HepG2 (cell line): Measurements from ENCODE around the gene TCN1. TPM values are rescaled to one million over a fixed set of nuclear protein-coding genes. Genes with fewer than 3 reads are reported as not detected.

Source experiments
- ATAC-seq: fragments of 200-7000 bp; cut with Tn5 transposase; 3 replicates; pipeline ENCODE4 v1.9.1; 2020; ENCODE audit warnings: mild to moderate bottlenecking, moderate library complexity
- BruUV-seq: library from RNA; stranded (reverse); fragments of 400-500 nt; replicated peaks from 2 replicates; lab custom pipeline; 2021; lab: Mats Ljungman, UMichigan
- CTCF ChIA-PET: fragments of 300-600 bp; formaldehyde crosslinking; extraction: SDS; loops from one replicate; lab custom pipeline; 2021; ENCODE audit warnings: low total read pairs, inconsistent platforms, low intra/inter-chr PET ratio; lab: Yijun Ruan, JAX
- POLR2A ChIA-PET: fragments of 350-600 bp; sonication (Branson Sonifier 250); formaldehyde crosslinking; loops from one replicate; lab custom pipeline; 2020; ENCODE audit warnings: antibody characterized with exemption, inconsistent platforms; lab: Yijun Ruan, JAX
- DNase-seq: peaks from one replicate; pipeline ENCODE4 v3.0.0-alpha.2; 2015; ENCODE audit warnings: low spot score
- FAIRE-seq: peaks from 3 replicates; lab custom pipeline; 2011; peaks lifted over from hg19 to GRCh38; lab: Jason Lieb, UNC
- H2AFZ ChIP-seq: one replicate; pipeline ENCODE4 v1.6.1; 2011; ENCODE audit warnings: low read length, inconsistent platforms
- H3K27ac ChIP-seq: fragments of 300-600 bp; 3 replicates; pipeline ENCODE4 v1.8.0; 2011; ENCODE audit warnings: mixed run types, mild to moderate bottlenecking, mixed read lengths, low read length, inconsistent platforms; ENCODE audit not compliant: insufficient read depth; ENCODE audit errors: extremely low read length
- H3K27me3 ChIP-seq, 2 experiments: fragments of 200-600 bp in 1 of 2; 2 replicates in 1 of 2; 3 replicates in 1 of 2; pipeline versions ENCODE4 v1.6.0 to v1.8.0; 2011; ENCODE audit warnings: low read length in 2 of 2, mild to moderate bottlenecking in 2 of 2, moderate library complexity in 2 of 2, inconsistent platforms in 1 of 2; ENCODE audit not compliant: insufficient read depth in 2 of 2, control insufficient read depth in 1 of 2
- H3K36me3 ChIP-seq, 2 experiments: fragments of 200-600 bp in 1 of 2; replicated peaks in 1 of 2; 2 replicates in 1 of 2; 3 replicates in 1 of 2; pipeline versions ENCODE4 v1.5.1 to v1.8.0; 2011; ENCODE audit warnings: low read length in 2 of 2, inconsistent platforms in 1 of 2; ENCODE audit not compliant: insufficient read depth in 2 of 2, control insufficient read depth in 1 of 2
- H3K4me1 ChIP-seq: 2 replicates; pipeline ENCODE4 v1.5.1; 2012; ENCODE audit warnings: low read length, inconsistent platforms; ENCODE audit not compliant: insufficient read depth
- H3K4me2 ChIP-seq: 2 replicates; pipeline ENCODE4 v1.6.0; 2011; ENCODE audit warnings: low read depth, low read length, inconsistent platforms
- H3K4me3 ChIP-seq, 3 experiments: fragments of 200-600 bp in 1 of 3; sonication (generic), shearing (Covaris generic) in 1 of 3; replicated peaks in 1 of 3; 2 replicates each; pipeline ENCODE4 v1.5.1; 2011 to 2016; ENCODE audit warnings: low read length in 3 of 3, inconsistent platforms in 2 of 3, low read depth in 2 of 3, mild to moderate bottlenecking in 2 of 3, control low read depth in 1 of 3, mixed read lengths in 1 of 3; ENCODE audit not compliant: insufficient read depth in 1 of 3
- H3K79me2 ChIP-seq: one replicate; pipeline ENCODE4 v1.6.1; 2011; ENCODE audit warnings: low read length, inconsistent platforms; ENCODE audit not compliant: insufficient read depth
- H3K9ac ChIP-seq: 2 replicates; pipeline ENCODE4 v1.6.0; 2011; ENCODE audit warnings: mild to moderate bottlenecking, low read depth, low read length, inconsistent platforms; ENCODE audit not compliant: insufficient read depth
- H3K9me3 ChIP-seq: 2 replicates; pipeline ENCODE4 v1.5.1; 2012; ENCODE audit warnings: mild to moderate bottlenecking, low read length
- H4K20me1 ChIP-seq: 2 replicates; pipeline ENCODE4 v1.6.0; 2011; ENCODE audit warnings: inconsistent platforms, mild to moderate bottlenecking, low read length, moderate library complexity; ENCODE audit not compliant: insufficient read depth
- ATF3 ChIP-seq: sonication (generic); formaldehyde crosslinking; IDR thresholded peaks from 2 replicates; pipeline ENCODE4 v1.4.0; 2020; ENCODE audit warnings: missing genetic modification reagents
- FOXO4 ChIP-seq: sonication (generic); formaldehyde crosslinking; conservative IDR thresholded peaks from 2 replicates; pipeline ENCODE4 v1.8.1; 2023; ENCODE audit warnings: missing genetic modification reagents
- HOMEZ ChIP-seq: IDR thresholded peaks from 2 replicates; pipeline ENCODE4 v1.6.1; 2016; ENCODE audit warnings: low read depth
- LCORL ChIP-seq, 2 experiments: fragments of 450-650 bp in 1 of 2; sonication (generic) in 1 of 2; formaldehyde crosslinking in 1 of 2; IDR thresholded peaks; 2 replicates each; pipeline versions ENCODE4 v1.5.0 to v1.6.1; 2017 to 2020; ENCODE audit warnings: antibody characterized with exemption in 1 of 2, missing genetic modification reagents in 1 of 2
- NCOA2 ChIP-seq: sonication (generic); formaldehyde crosslinking; IDR thresholded peaks from 2 replicates; pipeline ENCODE4 v1.8.0; 2022; ENCODE audit warnings: inconsistent platforms
- PAX8 ChIP-seq: sonication (generic); formaldehyde crosslinking; IDR thresholded peaks from 2 replicates; pipeline ENCODE4 v1.8.0; 2022; ENCODE audit warnings: mild to moderate bottlenecking, missing genetic modification reagents, borderline replicate concordance
- RFX1 ChIP-seq: fragments of 450-650 bp; IDR thresholded peaks from 2 replicates; pipeline ENCODE4 v1.6.1; 2017
- STAT5B ChIP-seq: sonication (generic); formaldehyde crosslinking; IDR thresholded peaks from 2 replicates; pipeline ENCODE4 v1.4.0; 2020; ENCODE audit warnings: missing genetic modification reagents
- TBX3 ChIP-seq: fragments of 450-650 bp; IDR thresholded peaks from 2 replicates; pipeline ENCODE4 v1.6.1; 2017; ENCODE audit warnings: antibody characterized with exemption, mild to moderate bottlenecking, inconsistent platforms, borderline replicate concordance
- U2AF1 ChIP-seq: fragments of 200-400 bp; formaldehyde crosslinking; optimal IDR thresholded peaks from 2 replicates; pipeline ENCODE3; 2017; ENCODE audit warnings: mild to moderate bottlenecking, low read depth, low read length
- ZBTB42 ChIP-seq: sonication (generic); formaldehyde crosslinking; IDR thresholded peaks from 2 replicates; pipeline ENCODE4 v1.5.0; 2020; ENCODE audit warnings: mild to moderate bottlenecking, missing genetic modification reagents
- ZFAT ChIP-seq: sonication (generic); formaldehyde crosslinking; conservative IDR thresholded peaks from 2 replicates; pipeline ENCODE4 v1.8.1; 2023; ENCODE audit warnings: missing genetic modification reagents, inconsistent platforms
- ZNF333 ChIP-seq: sonication (generic); formaldehyde crosslinking; IDR thresholded peaks from 2 replicates; pipeline ENCODE4 v1.4.0; 2020; ENCODE audit warnings: mild to moderate bottlenecking, missing genetic modification reagents, borderline replicate concordance
- ZNF354B ChIP-seq: sonication (generic); formaldehyde crosslinking; IDR thresholded peaks from 2 replicates; pipeline ENCODE4 v1.8.0; 2022; ENCODE audit warnings: mild to moderate bottlenecking, missing genetic modification reagents
- ZNF577 ChIP-seq: sonication (generic); formaldehyde crosslinking; IDR thresholded peaks from 2 replicates; pipeline ENCODE4 v1.4.0; 2020; ENCODE audit warnings: mild to moderate bottlenecking, low read depth, missing genetic modification reagents, borderline replicate concordance
- WGBS: methylation state at CpG from one replicate; pipeline ENCODE4 v1.1.6; 2017; ENCODE audit warnings: low lambda C conversion rate; 5-methylcytosine and 5-hydroxymethylcytosine counted together
- in situ Hi-C: cut with HindIII; loops from 2 replicates; pipeline ENCODE4 v1.10.0; 2017; ENCODE audit warnings: low pct_unique_long_range_greater_than_20kb; ENCODE audit not compliant: extremely low pct_ligation_motif_present
- intact Hi-C: fragments of 100-400 bp; cut with micrococcal nuclease; formaldehyde crosslinking; loops from one replicate; pipeline ENCODE4 v1.10.0; 2022; ENCODE audit not compliant: unreplicated experiment
- polyA plus RNA-seq, 8 experiments: library from polyadenylated mRNA; depleted of rRNA in 3 of 8; stranded (reverse) in 7 of 8; unstranded in 1 of 8; fragments of >200 nt; fragmentation: Illumina TruSeq in 4 of 8; extraction: Trizol in 4 of 8; gene quantifications; 2 replicates each; pipeline versions ENCODE4 v1.2.1 to v1.2.3, GENCODE V29; 2011 to 2016; ENCODE audit warnings: low read depth in 4 of 8, missing spikeins in 1 of 8, mixed read lengths in 1 of 8; ENCODE audit not compliant: insufficient read depth in 1 of 8
- total RNA-seq, 5 experiments: library from RNA; depleted of rRNA; stranded (reverse); fragments of >200 nt; fragmentation: Illumina TruSeq; extraction: Trizol; gene quantifications; 2 replicates each; pipeline ENCODE4 v1.2.3, GENCODE V29; 2016; ENCODE audit warnings: low read depth in 1 of 5

Gene TCN1
- total and polyA plus RNA-seq, 2 of the 13 experiments (the other 11 are each of a cell fraction or from before 2014, with no cell fraction given), result not detected

GRCh38 chr11:59901306-59901705 lies 35.0 kb upstream of the TCN1 start:
- FAIRE-seq, result no peak
- POLR2A ChIA-PET, result no interaction called here

More at GRCh38 chr11:59901306-59901705, 35.0 kb upstream of the TCN1 start:
- Histone ChIP-seq H3K4me2 (no peak overlapping the region), H3K36me3 (no peaks in the 10 kb centered on the region), H3K4me1 (no peaks in the 10 kb centered on the region), H3K4me3 (no peak overlapping the region), H2AFZ (no peak overlapping the region), H3K27me3 (no peaks in the 10 kb centered on the region), H4K20me1 (no peaks in the 10 kb centered on the region)
- CTCF ChIA-PET, result no interaction called here
- no peak for DNase-seq
- WGBS, result 3% methylated on average over 1 of the region's 1 CpG
- in situ Hi-C loops (no loop called here), intact Hi-C loops (no loop called here)
- no TSS peak for BruUV-seq
- ATAC-seq, result no peak
- no peak for TF ChIP-seq U2AF1
- no peak for TF ChIP-seq NCOA2 (CRISPR knock-in tag)
- TF ChIP-seq PAX8, result no peak
- TF ChIP-seq RFX1, result no peak
- no peak for TF ChIP-seq ZFAT (CRISPR knock-in tag)
- TF ChIP-seq HOMEZ (CRISPR knock-in tag), result no peak
- TF ChIP-seq ATF3 (CRISPR knock-in tag), result no peak
- TF ChIP-seq STAT5B (CRISPR knock-in tag), result no peak
- no peak for TF ChIP-seq ZNF354B
- TF ChIP-seq ZBTB42 (CRISPR knock-in tag), result no peak
- TF ChIP-seq LCORL (IDR thresholded peaks at IDR 0.05), result no peak
- TF ChIP-seq LCORL (CRISPR knock-in tag; IDR thresholded peaks at IDR 0.05), result no peak
- no peak for TF ChIP-seq FOXO4 (CRISPR knock-in tag)
- no peak for TF ChIP-seq ZNF577 (CRISPR knock-in tag)
- no peak for TF ChIP-seq ZNF333 (CRISPR knock-in tag)
- no peak for TF ChIP-seq TBX3
- TF ChIP-seq, all 625 proteins: peak for 0
- no peak overlapping the region for H3K9ac ChIP-seq
- no peaks in the 10 kb centered on the region for H3K9me3 ChIP-seq
- no peaks in the 10 kb centered on the region for H3K79me2 ChIP-seq
- H3K27ac ChIP-seq, result no peak overlapping the region
